Osteoblast (primary cell): ENCODE data around the gene GRIK4. TPM values are rescaled to one million over a fixed set of nuclear protein-coding genes. Genes with fewer than 3 reads are reported as not detected.
A peak's percentile ranks its signal among the peaks of the same experiment; 100 is the strongest.

Source experiments
- DNase-seq: peaks from one replicate; pipeline ENCODE4 v3.0.0; 2011; ENCODE audit warnings: low spot score, mixed read lengths; ENCODE audit not compliant: insufficient read length; ENCODE audit errors: missing footprints
- H2AFZ ChIP-seq: 2 replicates; pipeline ENCODE4 v1.6.0; 2011; ENCODE audit warnings: mild to moderate bottlenecking, low read length
- H3K27ac ChIP-seq: 2 replicates; pipeline ENCODE4 v1.5.1; 2011; ENCODE audit warnings: mild to moderate bottlenecking, low read depth, low read length, moderate library complexity
- H3K27me3 ChIP-seq: 2 replicates; pipeline ENCODE4 v1.6.0; 2012; ENCODE audit warnings: mild to moderate bottlenecking, control low read depth, inconsistent platforms, low read length, moderate library complexity; ENCODE audit not compliant: insufficient read depth
- H3K36me3 ChIP-seq: 2 replicates; pipeline ENCODE4 v1.5.1; 2011; ENCODE audit warnings: mild to moderate bottlenecking, low read length, control low read depth, moderate library complexity; ENCODE audit not compliant: insufficient read depth
- H3K4me1 ChIP-seq: 2 replicates; pipeline ENCODE4 v1.5.1; 2011; ENCODE audit warnings: mild to moderate bottlenecking, low read length, control low read depth, moderate library complexity; ENCODE audit not compliant: insufficient read depth
- H3K4me2 ChIP-seq: 2 replicates; pipeline ENCODE4 v1.6.0; 2011; ENCODE audit warnings: mild to moderate bottlenecking, low read length; ENCODE audit not compliant: insufficient read depth
- H3K4me3 ChIP-seq: fragments of 200-600 bp; sonication (generic); 3 replicates; pipeline ENCODE4 v1.5.1; 2012; ENCODE audit warnings: mild to moderate bottlenecking, low read length, inconsistent platforms; ENCODE audit not compliant: insufficient read depth
- H3K79me2 ChIP-seq: 2 replicates; pipeline ENCODE4 v1.6.0; 2012; ENCODE audit warnings: mild to moderate bottlenecking, low read length, control low read depth, inconsistent platforms; ENCODE audit not compliant: insufficient read depth
- H3K9me3 ChIP-seq: 2 replicates; pipeline ENCODE4 v1.5.1; 2011; ENCODE audit warnings: low read depth, low read length, control low read depth
- H4K20me1 ChIP-seq: 2 replicates; pipeline ENCODE4 v1.6.0; 2012; ENCODE audit warnings: mild to moderate bottlenecking, low read length, control low read depth; ENCODE audit not compliant: insufficient read depth
- total RNA-seq: library from RNA; depleted of rRNA; stranded (reverse); fragments of >200 nt; gene quantifications from 2 replicates; pipeline ENCODE4 v1.2.3, GENCODE V29; 2012
- TF ChIP-seq, protein P1 (sequence below): IDR thresholded peaks from 2 replicates; pipeline ENCODE4 v1.5.1; 2011; ENCODE audit warnings: mild to moderate bottlenecking, low read depth, low read length, moderate library complexity; ENCODE audit errors: extremely low read depth

The GRIK4 gene
- total RNA-seq, 1 donor = under 0.01 TPM

DNA sequence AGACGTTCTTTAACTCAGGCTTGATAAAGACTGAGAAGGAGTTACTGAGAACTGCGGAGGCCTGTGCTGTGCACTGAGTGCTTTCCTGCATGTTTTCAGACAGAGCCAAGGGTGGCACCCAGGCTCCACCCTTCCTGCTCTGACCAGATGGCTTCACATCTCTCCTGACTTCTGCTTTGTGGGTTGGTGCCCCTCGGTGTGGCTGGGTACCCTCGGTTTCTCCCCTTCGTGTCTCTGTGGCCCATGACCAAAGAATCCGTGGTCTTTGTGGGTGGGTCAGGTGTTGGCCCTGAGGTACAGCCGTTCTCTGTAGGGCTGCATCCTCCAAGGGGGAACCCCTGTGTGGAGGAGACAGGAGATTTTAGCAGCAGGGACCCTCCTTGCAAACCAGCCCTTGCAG, 34.3 kb downstream of the GRIK4 start:
- H3K4me3 ChIP-seq = no peak overlapping the region
- H3K27me3 ChIP-seq = no peaks in the 10 kb centered on the region
- H4K20me1 ChIP-seq = no peaks in the 10 kb centered on the region
- H3K79me2 ChIP-seq = no peaks in the 10 kb centered on the region
- no peaks in the 10 kb centered on the region for H3K9me3 ChIP-seq
- peaks cover 27% of the 10 kb centered on the region for H3K4me1 ChIP-seq
- H3K36me3 ChIP-seq = no peaks in the 10 kb centered on the region
- H2AFZ ChIP-seq = no peak overlapping the region
- H3K4me2 ChIP-seq = no peak overlapping the region
- no peak overlapping the region for H3K27ac ChIP-seq
- no peak for DNase-seq
- TF ChIP-seq, protein P1, sequence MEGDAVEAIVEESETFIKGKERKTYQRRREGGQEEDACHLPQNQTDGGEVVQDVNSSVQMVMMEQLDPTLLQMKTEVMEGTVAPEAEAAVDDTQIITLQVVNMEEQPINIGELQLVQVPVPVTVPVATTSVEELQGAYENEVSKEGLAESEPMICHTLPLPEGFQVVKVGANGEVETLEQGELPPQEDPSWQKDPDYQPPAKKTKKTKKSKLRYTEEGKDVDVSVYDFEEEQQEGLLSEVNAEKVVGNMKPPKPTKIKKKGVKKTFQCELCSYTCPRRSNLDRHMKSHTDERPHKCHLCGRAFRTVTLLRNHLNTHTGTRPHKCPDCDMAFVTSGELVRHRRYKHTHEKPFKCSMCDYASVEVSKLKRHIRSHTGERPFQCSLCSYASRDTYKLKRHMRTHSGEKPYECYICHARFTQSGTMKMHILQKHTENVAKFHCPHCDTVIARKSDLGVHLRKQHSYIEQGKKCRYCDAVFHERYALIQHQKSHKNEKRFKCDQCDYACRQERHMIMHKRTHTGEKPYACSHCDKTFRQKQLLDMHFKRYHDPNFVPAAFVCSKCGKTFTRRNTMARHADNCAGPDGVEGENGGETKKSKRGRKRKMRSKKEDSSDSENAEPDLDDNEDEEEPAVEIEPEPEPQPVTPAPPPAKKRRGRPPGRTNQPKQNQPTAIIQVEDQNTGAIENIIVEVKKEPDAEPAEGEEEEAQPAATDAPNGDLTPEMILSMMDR = no peak

DNA sequence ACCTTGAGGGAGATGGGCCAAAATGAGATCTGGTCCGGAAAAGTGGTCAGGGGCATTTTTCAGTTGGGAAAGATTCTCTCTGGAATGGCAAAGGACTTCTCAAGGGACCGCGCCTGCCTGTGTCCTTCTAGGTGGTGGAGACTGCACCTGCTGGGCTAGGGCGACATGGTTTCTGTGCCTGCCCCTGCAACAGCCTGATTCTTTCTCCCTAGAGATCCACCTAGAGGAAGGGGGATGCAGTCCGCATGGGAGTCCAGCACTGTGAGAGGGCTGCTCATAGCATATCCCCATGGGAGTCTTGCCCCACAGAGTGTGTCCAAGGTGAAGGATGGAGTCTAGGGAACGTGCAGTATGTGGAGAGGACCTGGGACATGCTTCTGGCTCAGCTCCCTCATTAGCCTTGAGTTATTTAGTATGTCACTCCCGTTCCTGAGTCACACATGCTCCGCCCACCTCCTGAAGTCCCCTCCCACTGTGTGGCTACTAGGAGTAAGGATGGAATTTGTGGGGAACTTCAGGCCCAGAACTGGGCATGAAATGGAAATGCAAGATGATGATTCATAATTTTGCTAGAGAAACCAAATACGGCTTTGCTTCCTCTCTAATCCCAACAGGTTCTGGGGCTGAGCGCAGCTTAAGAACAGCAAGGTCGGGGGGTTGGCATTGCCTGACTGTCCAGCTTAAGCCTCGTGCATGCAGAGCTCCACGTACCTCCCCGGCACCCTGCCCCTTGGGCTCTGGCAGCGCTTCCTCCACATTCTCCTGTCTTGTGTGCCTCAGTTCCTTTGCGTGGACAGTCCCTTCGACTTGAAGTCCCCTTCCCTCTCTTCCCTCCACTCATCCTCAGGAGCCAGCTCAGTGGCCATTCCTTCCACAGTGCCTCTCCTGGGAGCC, 35.0 kb downstream of the GRIK4 start:
- peak overlapping the region; percentile 44 for H3K4me3 ChIP-seq
- TF ChIP-seq, protein P1 = no peak
- peak overlapping the region; percentile 97 for H3K27ac ChIP-seq

DNA sequence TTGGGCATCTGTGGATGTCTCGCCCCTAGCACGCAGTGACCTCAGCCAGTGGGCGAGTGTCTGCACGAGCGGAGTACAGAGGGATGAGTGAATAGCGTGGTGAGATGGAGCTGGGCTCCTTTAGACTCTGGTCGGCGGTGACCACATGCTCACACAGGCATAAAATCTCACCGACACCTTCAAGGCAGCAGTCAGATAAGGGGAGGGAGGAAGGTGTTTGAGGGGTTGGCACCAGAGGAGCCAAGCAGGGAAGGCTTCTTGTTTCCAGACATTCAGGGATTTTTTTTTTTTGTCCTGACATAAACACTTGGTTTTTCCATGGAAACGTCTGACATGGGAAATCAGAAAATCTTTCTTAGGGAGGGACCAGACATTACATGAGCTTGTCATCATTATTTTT, 35.8 kb downstream of the GRIK4 start:
- Histone ChIP-seq H2AFZ (peak overlapping the region; percentile 70), H3K9me3 (no peaks in the 10 kb centered on the region), H4K20me1 (no peaks in the 10 kb centered on the region), H3K4me1 (peaks cover 27% of the 10 kb centered on the region), H3K27me3 (no peaks in the 10 kb centered on the region), H3K4me3 (peak overlapping the region; percentile 44), H3K79me2 (no peaks in the 10 kb centered on the region), H3K36me3 (no peaks in the 10 kb centered on the region), H3K4me2 (peak overlapping the region; percentile 74), H3K27ac (peak overlapping the region; percentile 97)
- TF ChIP-seq, protein P1 = no peak
- DNase-seq = no peak

More for the DNA sequence above, 35.0 kb downstream of the GRIK4 start:
- Histone ChIP-seq H3K79me2 (no peaks in the 10 kb centered on the region), H3K36me3 (no peaks in the 10 kb centered on the region), H3K4me1 (peaks cover 27% of the 10 kb centered on the region), H3K9me3 (no peaks in the 10 kb centered on the region), H3K27me3 (no peaks in the 10 kb centered on the region), H3K4me2 (peak overlapping the region; percentile 74), H4K20me1 (no peaks in the 10 kb centered on the region), H2AFZ (peak overlapping the region; percentile 70)
- peak; percentile 94 for DNase-seq
